B cell (primary cell): Measurements from ENCODE around the gene ASTN2.

Experiments
- EZH2 ChIP-seq: IDR thresholded peaks from 2 replicates; pipeline ENCODE4 v1.6.1; 2012; ENCODE audit warnings: borderline replicate concordance, low read depth, mild to moderate bottlenecking, moderate library complexity, low read length; ENCODE audit not compliant: insufficient read depth, poor library complexity, severe bottlenecking
- TF ChIP-seq, protein P1 (sequence below): fragments of 200-600 bp; IDR thresholded peaks from one replicate; pipeline ENCODE4 v1.8.0; 2022; ENCODE audit warnings: antibody characterized with exemption, mild to moderate bottlenecking

DNA sequence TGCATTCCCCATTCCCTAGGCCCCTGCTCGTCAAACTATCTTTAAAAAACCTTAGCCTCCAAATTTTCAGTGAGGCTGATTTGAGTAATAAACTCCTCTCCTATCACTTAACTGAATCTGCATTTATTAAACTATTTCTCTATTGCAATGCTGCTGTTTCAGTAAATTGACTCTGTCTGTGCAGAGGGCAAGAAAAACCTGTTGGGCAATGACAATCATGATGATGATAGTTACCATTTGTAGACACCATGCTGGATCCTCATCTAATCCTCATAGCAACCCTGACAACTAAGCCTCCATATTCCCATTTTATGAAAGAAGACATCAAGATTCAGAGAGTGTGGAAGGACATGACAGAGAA is 514.9 kb downstream of the ASTN2 start:
- TF ChIP-seq, protein P1, sequence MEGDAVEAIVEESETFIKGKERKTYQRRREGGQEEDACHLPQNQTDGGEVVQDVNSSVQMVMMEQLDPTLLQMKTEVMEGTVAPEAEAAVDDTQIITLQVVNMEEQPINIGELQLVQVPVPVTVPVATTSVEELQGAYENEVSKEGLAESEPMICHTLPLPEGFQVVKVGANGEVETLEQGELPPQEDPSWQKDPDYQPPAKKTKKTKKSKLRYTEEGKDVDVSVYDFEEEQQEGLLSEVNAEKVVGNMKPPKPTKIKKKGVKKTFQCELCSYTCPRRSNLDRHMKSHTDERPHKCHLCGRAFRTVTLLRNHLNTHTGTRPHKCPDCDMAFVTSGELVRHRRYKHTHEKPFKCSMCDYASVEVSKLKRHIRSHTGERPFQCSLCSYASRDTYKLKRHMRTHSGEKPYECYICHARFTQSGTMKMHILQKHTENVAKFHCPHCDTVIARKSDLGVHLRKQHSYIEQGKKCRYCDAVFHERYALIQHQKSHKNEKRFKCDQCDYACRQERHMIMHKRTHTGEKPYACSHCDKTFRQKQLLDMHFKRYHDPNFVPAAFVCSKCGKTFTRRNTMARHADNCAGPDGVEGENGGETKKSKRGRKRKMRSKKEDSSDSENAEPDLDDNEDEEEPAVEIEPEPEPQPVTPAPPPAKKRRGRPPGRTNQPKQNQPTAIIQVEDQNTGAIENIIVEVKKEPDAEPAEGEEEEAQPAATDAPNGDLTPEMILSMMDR: no peak
- no peak for TF ChIP-seq EZH2
